DND-41 (cell line): Measurements from ENCODE around the gene FAM209B.

Experiments
- CTCF ChIP-seq: IDR thresholded peaks from 2 replicates; pipeline ENCODE4 v1.5.1; 2012; ENCODE audit warnings: borderline replicate concordance, low read length, moderate library complexity, mild to moderate bottlenecking; ENCODE audit not compliant: poor library complexity, severe bottlenecking; ENCODE audit errors: extremely low read depth
- EZH2 ChIP-seq: IDR thresholded peaks from 3 replicates; pipeline ENCODE4 v1.6.1; 2012; ENCODE audit warnings: borderline replicate concordance, low read depth, mild to moderate bottlenecking, moderate library complexity, low read length, inconsistent platforms; ENCODE audit not compliant: severe bottlenecking

DNA sequence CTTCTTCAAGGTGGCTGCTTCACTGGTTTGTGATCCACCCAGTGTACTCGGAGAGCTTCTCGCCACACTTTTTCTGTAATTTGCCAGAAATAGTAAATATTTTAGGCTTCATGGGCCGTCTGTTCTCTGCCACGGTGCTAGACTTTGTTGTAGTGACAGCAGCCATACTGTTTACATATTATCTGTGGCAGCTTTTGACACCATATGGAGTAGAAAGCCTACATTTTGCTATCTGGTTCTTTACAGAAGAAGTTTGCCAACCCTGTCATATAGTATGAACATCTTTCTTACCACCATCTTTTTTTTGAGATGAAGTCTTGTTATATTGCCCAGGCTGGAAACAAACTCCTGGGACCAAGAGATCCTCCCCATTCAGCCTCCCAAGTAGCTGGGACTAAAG, 32.5 kb downstream of the FAM209B start:
- TF ChIP-seq CTCF (no peak), EZH2 (no peak)
